Posterior vena cava (tissue), 2 donors: Measurements from ENCODE around the gene GRK5. TPM values are rescaled to one million over a fixed set of nuclear protein-coding genes. Genes with fewer than 3 reads are reported as not detected.

Experiments
- DNase-seq: peaks from one replicate; pipeline ENCODE4 v3.0.0-alpha.2; 2020; ENCODE audit warnings: low spot score
- intact Hi-C, 2 donors: fragments of 100-400 bp; cut with DNase I; formaldehyde crosslinking; loops; one replicate each; pipeline versions ENCODE4 v1.14.1 to v1.14.2; 2022 to 2023
- total RNA-seq, 2 donors: library from RNA; stranded (reverse); fragmentation: NEBNext Ultra II Directional; extraction: Animal tissue kit (Norgen Biotek cat#: 25700); gene quantifications; one replicate each; pipeline ENCODE4 v1.2.1, GENCODE V29; 2021
- donor health status: DM: yes; HTN: yes; CAD: no.
- donor health status: DM: yes; HTN: yes; CAD: no.

Gene GRK5
- total RNA-seq, 2 donors from 2014 or later: 40.0 to 57.5 TPM

GRCh38 chr10:119282446-119282845, 75.1 kb downstream of the GRK5 start:
- no peak for DNase-seq

DNA sequence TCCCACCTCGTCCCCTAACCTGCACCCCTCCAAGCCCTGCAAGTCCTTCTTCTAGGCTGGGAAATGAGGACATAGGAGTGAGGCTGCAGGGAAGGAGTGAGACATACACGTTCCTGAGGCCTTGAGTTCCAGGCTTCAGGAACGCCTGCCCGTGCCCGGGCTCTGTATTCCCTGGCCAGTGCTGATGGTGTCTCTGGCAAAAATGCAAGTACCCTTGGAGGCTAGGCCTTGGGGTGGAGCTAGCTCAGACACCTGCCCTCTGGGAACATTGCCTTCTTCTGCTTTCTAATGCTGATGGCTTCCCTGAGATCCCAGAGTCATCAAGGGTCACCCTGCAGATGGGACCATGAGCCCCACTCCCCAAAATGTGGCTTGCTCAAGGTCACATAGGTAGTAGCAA, 76.0 kb downstream of the GRK5 start:
- DNase-seq: no peak
- intact Hi-C loops: no loop called here

More at GRCh38 chr10:119282446-119282845, 75.1 kb downstream of the GRK5 start:
- intact Hi-C loops: no loop called here

DNA sequence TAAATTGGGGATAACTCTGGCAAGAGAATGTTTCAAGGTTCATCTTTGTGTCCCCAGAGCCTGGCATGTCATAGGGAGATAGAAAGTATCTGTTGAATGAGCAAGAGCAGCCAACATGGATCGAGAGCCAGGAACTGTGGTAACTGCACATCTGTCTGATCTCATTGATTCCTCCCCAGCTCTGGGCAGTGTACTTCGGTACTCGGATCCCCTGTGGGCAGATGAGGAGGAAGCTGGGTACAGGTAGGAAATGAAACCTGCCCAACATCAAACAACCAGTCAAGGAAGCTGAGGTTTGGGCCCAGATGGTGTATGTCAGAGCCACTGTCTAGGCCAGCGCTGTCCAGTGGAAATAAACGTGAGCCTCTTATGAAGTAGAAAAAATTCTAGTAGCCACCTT, 76.4 kb downstream of the GRK5 start:
- intact Hi-C loops: no loop called here
- DNase-seq: no peak

DNA sequence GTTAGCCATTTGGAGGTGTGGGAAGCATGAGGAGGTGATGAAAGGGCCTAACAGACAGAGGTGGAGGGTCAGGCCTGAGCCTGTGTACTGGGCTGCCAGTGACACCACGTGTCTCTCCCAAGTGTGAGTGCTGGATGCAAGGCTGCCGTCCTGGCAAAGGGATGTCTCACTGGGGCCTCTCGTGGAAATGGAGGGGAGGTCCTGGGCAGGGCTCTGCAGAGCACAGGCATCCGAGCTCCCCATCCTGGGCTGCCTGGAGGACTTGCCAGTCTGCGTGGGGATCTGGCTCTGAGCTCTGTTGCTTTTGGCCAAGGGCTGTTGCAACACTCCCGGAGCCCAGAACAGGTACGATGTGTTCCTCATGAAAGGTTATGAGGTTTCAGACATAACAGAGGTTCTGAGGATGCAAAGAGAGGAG, 77.3 kb downstream of the GRK5 start:
- intact Hi-C loops: no loop called here
- no peak for DNase-seq

GRCh38 chr10:119285495-119286267, 78.3 kb downstream of the GRK5 start:
- intact Hi-C loops: no loop called here
- DNase-seq: no peak

DNA sequence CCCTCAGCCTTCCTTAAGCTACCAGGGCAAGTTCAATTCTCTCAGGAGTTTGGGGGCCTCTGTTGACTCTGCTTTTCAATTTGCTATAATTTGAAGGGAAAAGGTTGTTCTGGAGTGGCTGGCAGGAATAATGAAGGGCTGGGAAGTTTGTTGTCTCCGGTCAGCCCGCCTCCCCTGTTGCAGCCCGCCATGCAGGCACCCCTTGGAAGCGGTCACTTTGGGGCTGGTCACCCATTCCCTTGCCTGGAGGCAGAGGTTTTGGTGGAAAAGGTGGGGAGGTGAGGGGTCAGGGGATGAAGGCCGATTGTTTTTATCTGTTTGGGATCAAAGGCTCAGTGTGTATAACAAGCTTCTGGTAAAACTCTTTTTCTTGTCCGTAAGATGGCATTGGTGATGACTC, 79.1 kb downstream of the GRK5 start:
- DNase-seq: no peak
- intact Hi-C loops: no loop called here

DNA sequence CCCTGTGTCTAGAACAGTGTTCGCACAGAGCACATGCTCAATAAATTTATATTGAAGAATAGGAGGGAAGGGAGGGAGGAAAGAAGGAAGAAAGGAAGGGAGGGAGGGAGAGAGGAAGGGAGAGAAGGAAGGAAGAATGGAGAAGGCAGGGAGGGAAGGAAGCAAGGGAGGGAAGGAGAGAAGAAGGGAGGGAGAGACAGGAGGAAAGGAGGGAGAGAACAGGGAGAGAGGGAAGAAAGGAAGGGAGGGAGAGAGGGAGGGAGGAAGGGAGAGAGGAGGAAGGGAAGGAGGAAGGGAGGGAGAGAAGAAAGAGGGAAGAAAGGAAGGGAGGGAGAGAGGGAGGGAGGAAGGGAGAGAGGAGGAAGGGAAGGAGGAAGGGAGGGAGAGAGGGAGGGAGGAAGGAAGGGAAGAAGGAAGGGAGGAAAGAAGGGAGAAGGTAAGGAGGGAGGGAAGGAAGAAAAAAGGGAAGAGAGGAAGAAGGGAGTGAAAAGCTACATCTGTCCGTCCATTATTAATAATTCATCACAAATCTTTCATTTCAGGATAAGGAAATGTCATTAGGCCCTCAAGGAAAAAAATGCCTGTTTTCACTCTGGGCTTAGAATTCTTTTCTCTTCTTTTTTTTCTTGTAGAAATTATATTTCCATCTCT, 79.7 kb downstream of the GRK5 start:
- no peak for DNase-seq
- intact Hi-C loops: no loop called here

GRCh38 chr10:119288574-119289001, 81.2 kb downstream of the GRK5 start:
- DNase-seq: no peak
- intact Hi-C loops: no loop called here

DNA sequence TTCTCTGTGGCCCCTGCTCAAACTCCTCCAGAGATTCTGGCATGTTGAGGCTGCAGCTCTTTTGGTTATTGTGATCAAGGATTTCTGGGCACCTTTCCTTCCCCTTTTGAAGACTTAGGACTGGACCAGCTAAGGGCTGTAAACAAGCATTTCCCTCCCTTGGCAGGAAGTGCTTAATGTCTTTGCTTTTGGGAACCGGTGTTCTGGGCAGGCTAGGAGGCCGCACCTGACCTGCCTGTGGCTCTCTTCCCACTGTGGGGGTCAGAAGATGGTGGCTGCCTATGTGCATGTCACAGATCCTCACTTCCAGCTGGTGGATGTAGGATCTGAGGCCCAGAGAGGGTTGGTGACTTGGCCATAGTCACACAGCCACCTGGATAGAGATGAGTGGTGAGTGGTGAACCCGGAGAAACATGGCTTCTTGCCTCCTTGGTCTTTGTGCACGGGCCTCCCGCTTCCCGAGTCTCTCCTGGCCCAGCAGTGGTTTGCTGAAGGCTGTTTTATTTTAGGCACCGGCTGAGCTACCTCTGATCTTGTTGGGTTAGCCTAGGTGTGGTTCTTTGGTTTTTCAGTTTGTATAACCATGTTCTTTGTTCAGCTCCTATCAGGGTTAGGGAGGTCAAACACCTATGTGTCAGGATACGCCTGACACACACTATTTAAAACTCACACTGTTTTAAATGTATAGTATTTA, 82.0 kb downstream of the GRK5 start:
- DNase-seq: no peak
- intact Hi-C loops: no loop called here

GRCh38 chr10:119290301-119291048, 83.1 kb downstream of the GRK5 start:
- intact Hi-C loops: no loop called here
- no peak for DNase-seq

GRCh38 chr10:119291223-119291900, 84.0 kb downstream of the GRK5 start:
- intact Hi-C loops: no loop called here
- no peak for DNase-seq

GRCh38 chr10:119292968-119293760, 85.8 kb downstream of the GRK5 start:
- intact Hi-C loops: no loop called here

DNA sequence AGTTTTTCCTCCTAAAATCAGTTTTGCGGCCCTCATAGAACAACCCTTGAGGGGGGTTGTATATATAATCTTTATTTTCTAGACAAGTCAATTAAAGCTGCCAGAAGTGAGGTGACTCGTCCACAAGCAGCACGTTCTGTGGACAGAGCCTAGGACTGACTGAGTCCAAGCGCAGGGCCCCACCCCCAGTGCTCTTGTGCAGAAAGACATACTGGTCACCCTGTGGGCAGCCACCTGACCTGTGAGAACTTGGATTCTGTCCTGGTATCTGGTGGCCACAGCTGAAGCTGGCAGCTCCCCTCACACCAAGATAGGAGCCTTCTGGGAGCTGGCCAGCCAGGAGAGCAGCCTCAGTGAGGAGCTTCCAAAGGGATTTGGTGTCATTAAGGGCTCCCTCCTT, 89.3 kb downstream of the GRK5 start:
- intact Hi-C loops: loop anchor here in 1 of 2 donors (5.0 kb wide), 1 partner anchor 309 kb away; no protein-coding TSS in a partner anchor
- DNase-seq: no peak

More at GRCh38 chr10:119292968-119293760, 85.8 kb downstream of the GRK5 start:
- DNase-seq: no peak

DNA sequence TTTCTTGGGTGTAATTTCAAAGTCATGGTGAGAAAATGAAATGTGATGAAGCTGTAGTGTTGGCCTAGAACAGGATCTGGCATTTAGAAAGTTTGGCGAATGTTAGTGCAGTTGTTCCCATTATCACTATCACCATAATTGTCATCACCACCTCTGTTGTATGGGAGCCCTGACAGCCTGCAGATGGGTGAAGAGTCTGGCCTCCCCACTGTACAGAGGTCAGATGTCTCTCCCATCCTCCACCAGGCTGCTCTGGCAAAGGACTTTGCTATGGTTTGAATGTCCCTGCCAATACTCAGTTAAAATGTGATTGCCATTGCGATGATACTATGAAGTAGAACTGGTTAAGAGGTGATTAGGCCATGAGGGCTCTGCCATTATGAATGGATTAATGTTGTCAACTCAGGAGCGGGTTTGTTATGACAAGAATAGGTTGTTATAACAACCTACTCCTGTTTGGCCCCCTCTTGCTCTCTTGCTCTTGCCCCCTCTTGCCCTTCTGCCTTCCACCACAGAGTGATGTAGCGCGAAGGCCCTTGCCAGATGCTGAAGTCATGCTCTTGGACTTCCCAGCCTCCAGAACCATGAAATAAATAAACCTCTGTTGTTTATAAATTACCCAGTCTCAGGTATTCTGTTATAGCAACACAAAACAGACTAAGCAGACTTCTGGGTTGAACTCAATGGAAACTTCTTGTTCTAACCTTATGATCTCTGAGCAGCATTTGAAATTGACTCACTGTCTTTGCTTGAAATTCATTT, 90.0 kb downstream of the GRK5 start:
- DNase-seq: no peak
- intact Hi-C loops: loop anchor here in 1 of 2 donors (5.0 kb wide), 1 partner anchor 310 kb away; no protein-coding TSS in a partner anchor

- intact Hi-C loops: loop anchor here in 1 of 2 donors (5.0 kb wide), 1 partner anchor 312 kb away; no protein-coding TSS in a partner anchor
- no peak for DNase-seq
Measured at GRCh38 chr10:119298810-119299209, 91.4 kb downstream of the GRK5 start.

- DNase-seq: no peak
- intact Hi-C loops: loop anchor here in 1 of 2 donors (5.0 kb wide), 1 partner anchor 312 kb away; no protein-coding TSS in a partner anchor
Measured at GRCh38 chr10:119299531-119299930, 92.2 kb downstream of the GRK5 start.

- intact Hi-C loops: loop anchor here in 1 of 2 donors (10.0 kb wide), 1 partner anchor 113 kb away; no protein-coding TSS in a partner anchor
- no peak for DNase-seq
Measured at GRCh38 chr10:119301397-119301796, 94.0 kb downstream of the GRK5 start.
